ENCODE results near the gene CPLANE1. TPM values are rescaled to one million over a fixed set of nuclear protein-coding genes. Genes with fewer than 3 reads are reported as not detected.

CPLANE1 gene
- total and polyA plus RNA-seq, 2 donors (not counting 3 experiments of a cell fraction or from before 2014, with no cell fraction given), result 4.6 to 21.5 TPM

DNA sequence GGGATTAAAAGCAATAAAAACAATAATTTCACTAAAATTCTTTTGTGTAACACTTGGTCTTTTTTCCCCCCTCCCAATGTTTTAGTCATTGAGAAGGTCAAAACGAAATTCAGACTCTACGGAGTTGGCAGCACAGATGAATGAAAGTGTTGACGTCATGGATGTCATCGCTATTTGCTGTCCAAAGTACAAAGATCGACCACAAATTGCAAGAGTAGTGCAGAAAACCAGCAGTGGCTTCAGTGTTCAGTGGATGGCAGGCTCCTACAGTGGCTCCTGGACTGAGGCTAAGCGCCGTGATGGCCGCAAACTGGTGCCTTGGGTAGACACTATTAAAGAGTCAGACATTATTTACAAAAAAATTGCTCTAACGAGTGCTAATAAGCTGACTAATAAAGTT is 184.7 kb downstream of the CPLANE1 start:
- FAIRE-seq (no peak), DNase-seq (ENCODE audit: low read depth, low spot score) (no peak)
- intact Hi-C loops (cut with micrococcal nuclease) (loop anchor here (10.0 kb wide), 1 partner anchor 250 kb away; no protein-coding TSS in a partner anchor), dilution Hi-C loops (cut with MboI; ENCODE audit: extremely low pct_ligation_motif_present, low sequenced_read_pairs) (no loop called here)
- POLR2A ChIA-PET, result no interaction called here
- no peak for TF ChIP-seq FOS (IDR thresholded peaks at IDR 0.05; ENCODE audit: borderline replicate concordance, insufficient read depth, low read length)
- TF ChIP-seq MAX (IDR thresholded peaks at IDR 0.05; ENCODE audit: insufficient read depth, insufficient read length), result no peak
- TF ChIP-seq MYC (IDR thresholded peaks at IDR 0.05; ENCODE audit: low read depth, low read length), result no peak
- no peak for TF ChIP-seq POLR2AphosphoS5 (IDR thresholded peaks at IDR 0.05; ENCODE audit: insufficient read depth, low read depth, low read length)
- TF ChIP-seq POLR2A (IDR thresholded peaks at IDR 0.05; ENCODE audit: low read depth, low read length), result no peak
- TF ChIP-seq JUN (IDR thresholded peaks at IDR 0.05; ENCODE audit: borderline replicate concordance, insufficient read depth, insufficient read length, low read depth), result no peak
- TF ChIP-seq EZH2 (IDR thresholded peaks at IDR 0.05; ENCODE audit: borderline replicate concordance, low read depth, low read length, severe bottlenecking), result no peak
- no peak for TF ChIP-seq CTCF (IDR thresholded peaks at IDR 0.05; ENCODE audit: extremely low read depth in 1 of 2, insufficient read depth in 1 of 2, low read depth in 1 of 2, low read length in 2 of 2)
- H3K27me3 ChIP-seq (ENCODE audit: control insufficient read depth in 2 of 2, insufficient read depth in 2 of 2, low read length in 2 of 2), result no peaks in the 10 kb centered on the region
- H3K79me2 ChIP-seq (ENCODE audit: control insufficient read depth, insufficient read depth, low read length), result no peaks in the 10 kb centered on the region
- no peaks in the 10 kb centered on the region for H3K9me1 ChIP-seq (replicated peaks; ENCODE audit: control insufficient read depth, extremely low read depth, insufficient read depth, low read length)
- no peak overlapping the region for H3K4me2 ChIP-seq (ENCODE audit: insufficient read depth, low read length)
- H3K4me3 ChIP-seq (replicated peaks in 1 of 3; ENCODE audit: insufficient read depth in 1 of 3, low read depth in 1 of 3, low read length in 3 of 3), result no peak overlapping the region
- no peaks in the 10 kb centered on the region for H4K20me1 ChIP-seq (replicated peaks; ENCODE audit: control insufficient read depth, extremely low read depth, insufficient read depth, low read length)
- no peak overlapping the region for H2AFZ ChIP-seq (ENCODE audit: low read depth, low read length)
- H3K36me3 ChIP-seq (ENCODE audit: control insufficient read depth in 2 of 2, extremely low read depth in 1 of 2, insufficient read depth in 2 of 2, low read length in 2 of 2), result peaks cover 3 to 7% of the 10 kb centered on the region in 2 experiments
- H3K9me3 ChIP-seq (replicated peaks; ENCODE audit: control insufficient read depth, insufficient read depth, low read length), result no peaks in the 10 kb centered on the region
- H3K27ac ChIP-seq (ENCODE audit: insufficient read depth, low read depth, low read length), result no peak overlapping the region
- no TSS peak for BruUV-seq (replicated peaks)
- no peak overlapping the region for H3K9ac ChIP-seq (replicated peaks; ENCODE audit: extremely low read depth, insufficient read depth, low read length)
- H3K4me1 ChIP-seq (ENCODE audit: control insufficient read depth, extremely low read depth, insufficient read depth, low read length), result no peaks in the 10 kb centered on the region
- CTCF ChIA-PET, result no interaction called here
